ENCODE results near the gene RNASE8.

The RNASE8 gene

GRCh38 chr14:21102521-21103410 lies 45.1 kb downstream of the RNASE8 start:
- no peak for DNase-seq (ENCODE audit: low spot score)

DNA sequence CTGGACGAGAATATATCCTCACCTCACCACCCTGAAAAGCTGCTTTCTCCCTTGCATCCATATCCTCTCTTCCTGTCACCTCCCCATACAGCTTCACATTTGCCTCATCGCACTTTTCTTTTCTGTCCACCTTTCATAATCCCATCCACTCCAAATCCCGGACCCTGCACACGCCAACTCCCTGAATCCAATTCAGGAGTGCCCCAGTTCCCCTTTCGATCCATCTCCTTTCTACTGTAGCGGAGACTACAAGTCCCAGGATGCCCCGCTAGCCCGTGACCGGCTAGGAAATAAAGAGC lies 45.7 kb downstream of the RNASE8 start:
- CTCF ChIA-PET = interaction anchor here (0.7 to 6.9 kb wide), 9 partner anchors 10 to 133 kb away, joined by 3 to 72 read pairs (median 10); partner anchors contain the start of genes ARHGEF40 and OR5AU1
- TF ChIP-seq CTCF (conservative IDR thresholded peaks at IDR 0.05; ENCODE audit: low read depth) = peak; percentile 79
- DNase-seq (ENCODE audit: low spot score) = no peak
- peak overlapping the region; percentile 98 for H3K27ac ChIP-seq
- POLR2A ChIA-PET (ENCODE audit: low non-redundant PET) = no interaction called here

More at GRCh38 chr14:21102521-21103410, 45.1 kb downstream of the RNASE8 start:
- TF ChIP-seq CTCF (conservative IDR thresholded peaks at IDR 0.05; ENCODE audit: low read depth) = no peak
- peak overlapping the region; percentile 98 for H3K27ac ChIP-seq
- ChIA-PET POLR2A (ENCODE audit: low non-redundant PET) (no interaction called here), CTCF (interaction anchor here (0.7 to 6.9 kb wide), 7 partner anchors 9 to 132 kb away, joined by 3 to 72 read pairs (median 10); partner anchors contain the start of gene ARHGEF40)

DNA sequence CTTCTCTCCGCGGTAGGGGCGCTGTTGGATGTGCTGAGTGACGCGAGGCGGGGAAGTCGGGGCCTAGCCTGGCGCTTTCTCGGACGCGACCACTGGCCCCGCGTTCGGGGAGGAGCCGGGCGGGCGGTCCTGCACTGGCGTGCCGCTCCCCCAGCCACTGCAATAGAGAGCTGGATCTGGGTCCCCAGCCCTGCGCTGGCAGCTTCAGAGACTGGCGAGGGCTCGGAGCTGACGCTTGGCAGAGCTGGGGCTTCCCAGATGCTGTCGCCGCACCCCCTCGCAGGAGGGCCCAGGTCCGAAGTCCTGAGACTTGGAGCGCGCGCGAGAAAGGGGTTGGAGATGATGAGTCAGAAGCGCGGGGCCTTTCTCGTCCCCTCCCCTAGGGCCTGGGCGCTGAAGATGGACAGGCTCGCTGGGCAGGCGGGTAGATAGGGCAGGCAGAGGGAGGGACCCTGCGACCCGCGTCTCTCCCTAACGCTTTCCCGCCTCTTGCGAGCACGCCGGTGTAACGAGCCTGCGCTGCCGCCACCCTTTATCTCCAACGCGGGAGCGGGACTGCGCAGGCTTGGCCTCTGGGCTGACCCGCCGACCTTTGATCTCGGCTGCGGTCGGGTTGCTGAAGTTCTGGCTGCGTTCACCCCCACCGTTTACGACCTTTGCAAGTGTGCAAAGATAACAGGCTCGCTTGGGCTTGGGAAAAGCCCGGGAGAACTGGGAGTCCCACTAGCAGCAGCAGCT lies 46.3 kb downstream of the RNASE8 start:
- H3K27ac ChIP-seq = peak overlapping the region; percentile 98
- POLR2A ChIA-PET (ENCODE audit: low non-redundant PET) = interaction anchor here (1.1 kb wide), 1 partner anchor 33 kb away, joined by 4 read pairs; the partner anchor contains the start of gene ARHGEF40
- TF ChIP-seq CTCF (conservative IDR thresholded peaks at IDR 0.05; ENCODE audit: low read depth) = no peak
- CTCF ChIA-PET = interaction anchor here (0.5 to 6.9 kb wide), 18 partner anchors 8 to 657 kb away, joined by 3 to 72 read pairs (median 5); partner anchors contain the start of genes ARHGEF40 and OR5AU1
- DNase-seq (ENCODE audit: low spot score) = peak; percentile 95

- CTCF ChIA-PET = interaction anchor here (0.5 to 6.9 kb wide), 19 partner anchors 9 to 190 kb away, joined by 3 to 72 read pairs (median 5); partner anchors contain the start of genes ARHGEF40 and OR5AU1
- H3K27ac ChIP-seq = peak overlapping the region; percentile 98
- TF ChIP-seq CTCF (conservative IDR thresholded peaks at IDR 0.05; ENCODE audit: low read depth) = peak; percentile 96
- peak; percentile 73 for DNase-seq (ENCODE audit: low spot score)
- POLR2A ChIA-PET (ENCODE audit: low non-redundant PET) = interaction anchor here (1.1 kb wide), 1 partner anchor 34 kb away, joined by 4 read pairs; the partner anchor contains the start of gene ARHGEF40
Measured at GRCh38 chr14:21104448-21105060, 46.9 kb downstream of the RNASE8 start.

DNA sequence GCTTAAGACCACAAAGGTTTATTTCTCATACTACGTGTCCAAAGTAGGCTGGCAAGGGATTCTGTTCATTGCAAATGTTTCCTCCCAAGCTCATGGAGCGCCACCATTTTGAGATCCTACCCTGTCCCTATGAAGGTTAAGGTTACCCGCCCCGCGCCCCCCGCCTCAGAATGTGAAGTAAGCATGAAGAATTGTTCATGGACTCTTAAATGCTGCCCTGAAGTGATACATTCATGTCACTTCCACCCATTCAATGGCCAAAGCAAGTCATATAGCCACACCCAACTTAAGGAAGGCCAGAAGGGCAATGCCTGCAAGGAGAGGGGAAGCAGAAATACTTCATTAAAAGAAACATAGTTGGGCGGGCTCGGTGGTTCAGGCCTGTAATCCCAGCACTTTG lies 47.5 kb downstream of the RNASE8 start:
- no peak for DNase-seq (ENCODE audit: low spot score)
- ChIA-PET CTCF (interaction anchor here (0.5 to 6.9 kb wide), 16 partner anchors 12 to 171 kb away, joined by 3 to 72 read pairs (median 6); partner anchors contain the start of genes ARHGEF40 and OR5AU1), POLR2A (ENCODE audit: low non-redundant PET) (interaction anchor here (1.1 kb wide), 1 partner anchor 34 kb away, joined by 4 read pairs; the partner anchor contains the start of gene ARHGEF40)
- no peak for TF ChIP-seq CTCF (conservative IDR thresholded peaks at IDR 0.05; ENCODE audit: low read depth)
- peak overlapping the region; percentile 98 for H3K27ac ChIP-seq

DNA sequence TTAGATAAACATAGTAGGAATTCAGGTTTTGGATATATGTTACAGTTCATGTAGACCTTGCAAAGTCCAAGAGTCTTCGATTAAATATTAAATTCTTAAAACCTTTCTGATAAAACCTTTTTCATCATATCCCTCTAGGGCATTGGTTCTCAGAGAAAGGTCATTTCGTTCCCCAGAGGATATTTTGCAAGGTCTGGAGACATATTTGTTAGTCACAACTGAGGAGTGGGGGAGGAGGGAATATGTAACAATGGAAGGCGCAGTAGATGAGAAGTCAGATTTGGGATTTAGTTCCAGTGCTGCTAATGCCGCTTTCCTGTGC lies 48.5 kb downstream of the RNASE8 start:
- CTCF ChIA-PET = interaction anchor here (0.7 to 6.9 kb wide), 5 partner anchors 13 to 44 kb away, joined by 3 to 72 read pairs (median 4); partner anchors contain the start of gene ARHGEF40
- POLR2A ChIA-PET (ENCODE audit: low non-redundant PET) = no interaction called here
- peak; percentile 43 for DNase-seq (ENCODE audit: low spot score)
- peak overlapping the region; percentile 94 for H3K27ac ChIP-seq
- no peak for TF ChIP-seq CTCF (conservative IDR thresholded peaks at IDR 0.05; ENCODE audit: low read depth)

Measured in RWPE1 (cell line).